ENCODE measurements around the gene ARHGAP9.
"Not testable (repeated sequence)": the region's sequence is repeated elsewhere in the genome, so short reads cannot be mapped to it uniquely, and the experiment has no call there.

ARHGAP9 gene

GRCh38 chr12:57517187-57517586 lies 37.5 kb upstream of the ARHGAP9 start:
- no peak for DNase-seq (ENCODE audit: low spot score)

GRCh38 chr12:57516617-57517153 lies 37.0 kb upstream of the ARHGAP9 start:
- no peak for DNase-seq (ENCODE audit: low spot score)

- no peak for DNase-seq (ENCODE audit: low spot score)
Observed at GRCh38 chr12:57515934-57516541, 36.4 kb upstream of the ARHGAP9 start.

- DNase-seq (ENCODE audit: low spot score): no peak
Observed at GRCh38 chr12:57515408-57515933, 35.8 kb upstream of the ARHGAP9 start.

GRCh38 chr12:57514720-57515407 lies 35.2 kb upstream of the ARHGAP9 start:
- no peak for DNase-seq (ENCODE audit: low spot score)

GRCh38 chr12:57514246-57514645 lies 34.6 kb upstream of the ARHGAP9 start:
- not testable (repeated sequence) for DNase-seq (ENCODE audit: low spot score)

- DNase-seq (ENCODE audit: low spot score): not testable (repeated sequence)
Observed at GRCh38 chr12:57513677-57514076, 34.0 kb upstream of the ARHGAP9 start.

GRCh38 chr12:57513266-57513665 lies 33.6 kb upstream of the ARHGAP9 start:
- DNase-seq (ENCODE audit: low spot score): no peak

- DNase-seq (ENCODE audit: low spot score): no peak
Observed at GRCh38 chr12:57512665-57513064, 33.0 kb upstream of the ARHGAP9 start.

GRCh38 chr12:57511588-57512325 lies 32.1 kb upstream of the ARHGAP9 start:
- no peak for DNase-seq (ENCODE audit: low spot score)

GRCh38 chr12:57511161-57511560 lies 31.5 kb upstream of the ARHGAP9 start:
- DNase-seq (ENCODE audit: low spot score): no peak

GRCh38 chr12:57507796-57508195 lies 28.1 kb upstream of the ARHGAP9 start:
- DNase-seq (ENCODE audit: low spot score): not testable (repeated sequence)

GRCh38 chr12:57506541-57506940 lies 26.9 kb upstream of the ARHGAP9 start:
- DNase-seq (ENCODE audit: low spot score): not testable (repeated sequence)

- not testable (repeated sequence) for DNase-seq (ENCODE audit: low spot score)
Observed at GRCh38 chr12:57502311-57502969, 22.8 kb upstream of the ARHGAP9 start.

GRCh38 chr12:57500213-57500612 lies 20.5 kb upstream of the ARHGAP9 start:
- no peak for DNase-seq (ENCODE audit: low spot score)

GRCh38 chr12:57498571-57498970 lies 18.9 kb upstream of the ARHGAP9 start:
- no peak for DNase-seq (ENCODE audit: low spot score)

- DNase-seq (ENCODE audit: low spot score): no peak
Observed at GRCh38 chr12:57498132-57498502, 18.5 kb upstream of the ARHGAP9 start.

- DNase-seq (ENCODE audit: low spot score): no peak
Observed at GRCh38 chr12:57497223-57498131, 17.8 kb upstream of the ARHGAP9 start.

- no peak for DNase-seq (ENCODE audit: low spot score)
Observed at GRCh38 chr12:57496822-57497221, 17.2 kb upstream of the ARHGAP9 start.

GRCh38 chr12:57495051-57495701 lies 15.5 kb upstream of the ARHGAP9 start:
- not testable (repeated sequence) for DNase-seq (ENCODE audit: low spot score)

Data from D341Med (cell line).